GM23338 (cell line): ENCODE results near the gene VOPP1.

ENCODE experiments used
- CREB1 ChIP-seq: fragments of 250-450 bp; sonication (Bioruptor Pico); IDR thresholded peaks from 2 replicates; pipeline ENCODE4 v1.5.0; 2020; ENCODE audit warnings: low read depth, mild to moderate bottlenecking, moderate library complexity
- CTCF ChIP-seq, 2 experiments: fragments of 200-600 bp in 1 of 2; sonication (generic) in 1 of 2; conservative IDR thresholded peaks; 2 replicates each; pipeline versions ENCODE4 v1.5.1 to v1.6.1; 2016 to 2017; ENCODE audit warnings: antibody characterized with exemption in 2 of 2, low read depth in 2 of 2, mild to moderate bottlenecking in 2 of 2, moderate library complexity in 1 of 2
- ETS1 ChIP-seq: IDR thresholded peaks from 2 replicates; pipeline ENCODE4 v1.6.1; 2016; ENCODE audit warnings: antibody characterized with exemption
- EZH2 ChIP-seq: fragments of 200-600 bp; sonication (generic); IDR thresholded peaks from one replicate; pipeline ENCODE4 v1.8.0; 2017; ENCODE audit warnings: antibody characterized with exemption, mild to moderate bottlenecking, low read depth; ENCODE audit not compliant: unreplicated experiment
- EZH2phosphoT487 ChIP-seq: fragments of 200-600 bp; sonication (generic); IDR thresholded peaks from one replicate; pipeline ENCODE4 v1.8.1; 2018; ENCODE audit warnings: antibody characterized with exemption; ENCODE audit not compliant: unreplicated experiment
- JUNB ChIP-seq: IDR thresholded peaks from one replicate; pipeline ENCODE4 v1.6.1; 2016; ENCODE audit warnings: antibody characterized with exemption; ENCODE audit not compliant: unreplicated experiment
- POLR2AphosphoS5 ChIP-seq: IDR thresholded peaks from 2 replicates; pipeline ENCODE4 v1.6.1; 2016; ENCODE audit warnings: antibody characterized with exemption, low read depth
- ZNF331 ChIP-seq: fragments of 250-450 bp; sonication (Bioruptor Pico); IDR thresholded peaks from 2 replicates; pipeline ENCODE4 v1.5.0; 2020; ENCODE audit warnings: low read depth, mild to moderate bottlenecking, moderate library complexity
- TF ChIP-seq, protein P1 (sequence below): IDR thresholded peaks from one replicate; pipeline ENCODE4 v1.6.1; 2018; ENCODE audit warnings: antibody characterized with exemption; ENCODE audit not compliant: unreplicated experiment

DNA sequence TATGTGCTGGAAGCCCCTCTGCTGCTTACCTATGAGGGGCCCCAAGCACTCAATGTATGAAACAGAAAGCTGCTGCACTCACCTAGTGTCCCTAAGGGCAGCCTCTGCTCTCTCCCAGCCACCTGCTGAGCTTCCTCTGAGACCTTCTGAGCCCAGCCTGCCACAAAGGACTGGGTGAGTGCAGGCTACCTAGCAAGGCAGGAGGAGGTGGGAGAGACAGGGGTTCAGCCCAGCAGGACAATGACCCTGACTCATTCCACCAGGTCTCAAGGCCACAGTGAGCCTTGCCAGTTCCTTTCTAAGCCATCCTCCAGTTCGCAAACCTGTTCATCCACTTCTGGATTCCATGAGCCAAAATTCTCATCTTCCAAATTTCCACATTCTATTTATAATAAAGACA, 16.3 kb downstream of the VOPP1 start:
- TF ChIP-seq EZH2: no peak
- TF ChIP-seq CTCF (conservative IDR thresholded peaks at IDR 0.05; ENCODE audit: low read depth in 2 of 2): no peak
- no peak for TF ChIP-seq ZNF331
- no peak for TF ChIP-seq POLR2AphosphoS5
- TF ChIP-seq, protein P1, sequence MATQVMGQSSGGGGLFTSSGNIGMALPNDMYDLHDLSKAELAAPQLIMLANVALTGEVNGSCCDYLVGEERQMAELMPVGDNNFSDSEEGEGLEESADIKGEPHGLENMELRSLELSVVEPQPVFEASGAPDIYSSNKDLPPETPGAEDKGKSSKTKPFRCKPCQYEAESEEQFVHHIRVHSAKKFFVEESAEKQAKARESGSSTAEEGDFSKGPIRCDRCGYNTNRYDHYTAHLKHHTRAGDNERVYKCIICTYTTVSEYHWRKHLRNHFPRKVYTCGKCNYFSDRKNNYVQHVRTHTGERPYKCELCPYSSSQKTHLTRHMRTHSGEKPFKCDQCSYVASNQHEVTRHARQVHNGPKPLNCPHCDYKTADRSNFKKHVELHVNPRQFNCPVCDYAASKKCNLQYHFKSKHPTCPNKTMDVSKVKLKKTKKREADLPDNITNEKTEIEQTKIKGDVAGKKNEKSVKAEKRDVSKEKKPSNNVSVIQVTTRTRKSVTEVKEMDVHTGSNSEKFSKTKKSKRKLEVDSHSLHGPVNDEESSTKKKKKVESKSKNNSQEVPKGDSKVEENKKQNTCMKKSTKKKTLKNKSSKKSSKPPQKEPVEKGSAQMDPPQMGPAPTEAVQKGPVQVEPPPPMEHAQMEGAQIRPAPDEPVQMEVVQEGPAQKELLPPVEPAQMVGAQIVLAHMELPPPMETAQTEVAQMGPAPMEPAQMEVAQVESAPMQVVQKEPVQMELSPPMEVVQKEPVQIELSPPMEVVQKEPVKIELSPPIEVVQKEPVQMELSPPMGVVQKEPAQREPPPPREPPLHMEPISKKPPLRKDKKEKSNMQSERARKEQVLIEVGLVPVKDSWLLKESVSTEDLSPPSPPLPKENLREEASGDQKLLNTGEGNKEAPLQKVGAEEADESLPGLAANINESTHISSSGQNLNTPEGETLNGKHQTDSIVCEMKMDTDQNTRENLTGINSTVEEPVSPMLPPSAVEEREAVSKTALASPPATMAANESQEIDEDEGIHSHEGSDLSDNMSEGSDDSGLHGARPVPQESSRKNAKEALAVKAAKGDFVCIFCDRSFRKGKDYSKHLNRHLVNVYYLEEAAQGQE: no peak
- TF ChIP-seq JUNB: no peak
- TF ChIP-seq EZH2phosphoT487: no peak
- TF ChIP-seq CREB1 (CRISPR knock-in tag): no peak
- no peak for TF ChIP-seq ETS1
